ENCODE data around the gene DSCAML1.

Gene DSCAML1

DNA sequence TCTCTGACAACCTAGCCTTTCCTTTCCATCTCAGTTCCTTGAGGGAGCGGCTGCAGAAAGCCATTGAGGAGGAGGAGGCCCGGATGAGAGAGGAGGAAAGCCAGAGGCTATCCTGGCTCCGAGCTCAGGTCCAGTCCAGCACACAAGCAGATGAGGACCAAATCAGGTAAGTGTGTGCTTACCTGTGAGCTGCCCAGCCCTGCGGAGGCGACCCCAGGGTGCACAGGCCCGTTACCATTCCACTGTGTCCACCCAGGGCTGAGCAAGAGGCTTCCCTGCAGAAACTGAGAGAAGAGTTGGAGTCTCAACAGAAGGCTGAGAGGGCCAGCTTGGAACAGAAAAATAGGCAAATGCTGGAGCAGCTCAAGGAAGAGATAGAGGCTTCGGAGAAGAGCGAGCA lies 406.3 kb downstream of the DSCAML1 start:
- DNase-seq: no peak

DNA sequence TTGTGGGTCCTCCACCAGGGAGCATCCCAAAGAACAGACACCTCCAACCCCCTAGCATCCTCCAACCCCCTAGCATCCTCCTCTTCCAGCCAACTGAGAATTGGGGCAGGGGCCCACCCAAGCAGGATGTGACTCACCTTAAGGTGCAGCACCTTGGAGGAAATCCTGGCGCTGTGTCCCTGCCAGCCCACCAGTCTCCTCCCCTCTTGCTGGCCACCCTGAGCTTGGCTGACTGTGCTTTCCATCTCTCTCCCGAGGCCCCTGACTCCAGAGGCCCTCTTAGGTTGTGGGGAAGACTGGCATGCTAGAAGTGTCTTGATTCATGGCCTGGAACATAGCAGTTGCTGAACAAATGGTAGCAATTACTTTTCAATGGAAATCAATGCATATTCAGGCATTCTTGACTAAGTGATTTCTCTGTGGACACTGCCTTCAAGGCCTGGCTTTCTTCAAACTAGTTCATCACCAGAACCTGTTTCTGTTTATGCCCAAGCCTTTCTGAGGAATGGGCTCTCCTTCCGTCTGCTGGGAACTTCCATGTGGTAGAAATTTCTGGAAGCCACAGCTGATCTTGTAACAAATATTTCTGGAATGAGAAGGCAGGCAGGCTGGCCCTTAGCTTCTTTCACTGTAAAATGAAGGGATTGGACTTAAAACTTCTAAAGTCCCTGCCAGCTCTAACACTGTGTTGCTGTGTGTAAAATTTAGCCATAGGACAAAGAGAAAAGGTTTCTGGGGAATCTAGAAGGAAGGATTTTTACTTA lies 408.8 kb downstream of the DSCAML1 start:
- no peak for DNase-seq

DNA sequence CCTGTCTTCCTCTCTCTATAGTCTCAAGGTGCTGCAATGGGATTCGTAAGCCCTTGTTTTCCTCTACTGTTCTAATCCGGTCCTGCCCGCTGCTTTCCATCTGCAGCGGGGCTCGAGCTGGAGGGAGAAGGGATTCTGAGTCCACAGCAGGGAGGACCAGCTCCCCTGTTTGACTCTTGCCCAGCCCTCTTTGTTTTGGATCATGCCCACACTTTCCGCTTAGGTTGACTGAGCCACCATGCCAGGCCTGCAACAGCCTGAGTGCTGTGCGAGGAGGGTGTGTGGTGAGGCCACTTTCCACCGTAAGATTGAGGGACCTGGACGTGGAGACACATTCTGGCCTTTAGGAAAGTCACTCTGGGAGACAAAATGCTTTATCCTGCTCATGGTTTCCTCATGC lies 411.1 kb downstream of the DSCAML1 start:
- no peak for DNase-seq

DNA sequence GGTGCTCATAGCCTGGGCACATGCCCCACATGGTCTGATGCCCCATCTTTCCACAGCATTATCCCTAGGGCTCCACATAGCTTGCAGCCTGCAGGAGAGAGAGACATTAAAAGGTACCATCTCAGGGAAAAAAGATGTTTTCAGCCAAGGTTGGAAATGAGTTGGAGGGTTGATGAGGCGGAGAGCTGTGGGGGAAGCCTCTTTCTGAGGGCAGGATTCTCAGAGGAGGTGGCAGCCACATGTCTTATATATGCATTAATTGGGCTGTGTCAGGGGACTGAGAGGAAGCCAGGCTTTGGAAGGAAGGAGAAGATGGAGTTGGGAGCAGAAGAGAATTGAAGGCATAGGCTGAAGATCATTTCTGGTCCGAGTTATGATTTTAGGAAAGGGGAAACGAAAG lies 411.5 kb downstream of the DSCAML1 start:
- DNase-seq: no peak

DNA sequence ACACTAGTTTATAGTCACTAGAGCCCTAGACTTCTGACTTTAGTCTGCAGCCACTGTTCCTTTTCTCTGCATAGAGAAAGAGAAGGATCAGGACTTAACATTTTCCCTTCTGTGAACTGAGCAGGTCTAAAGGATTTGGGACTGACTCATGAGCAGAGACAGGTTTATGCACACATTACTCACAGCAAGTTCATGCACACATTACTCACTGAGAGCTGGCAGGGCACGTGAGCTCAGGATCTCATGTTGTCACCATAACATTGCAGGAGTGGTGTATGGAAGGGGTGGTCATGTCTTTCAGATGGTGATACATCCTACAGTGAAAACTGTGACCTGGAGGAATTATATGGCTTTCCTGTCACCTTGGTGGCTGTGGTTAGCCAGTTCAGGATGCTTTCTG lies 413.0 kb downstream of the DSCAML1 start:
- no peak for DNase-seq

DNA sequence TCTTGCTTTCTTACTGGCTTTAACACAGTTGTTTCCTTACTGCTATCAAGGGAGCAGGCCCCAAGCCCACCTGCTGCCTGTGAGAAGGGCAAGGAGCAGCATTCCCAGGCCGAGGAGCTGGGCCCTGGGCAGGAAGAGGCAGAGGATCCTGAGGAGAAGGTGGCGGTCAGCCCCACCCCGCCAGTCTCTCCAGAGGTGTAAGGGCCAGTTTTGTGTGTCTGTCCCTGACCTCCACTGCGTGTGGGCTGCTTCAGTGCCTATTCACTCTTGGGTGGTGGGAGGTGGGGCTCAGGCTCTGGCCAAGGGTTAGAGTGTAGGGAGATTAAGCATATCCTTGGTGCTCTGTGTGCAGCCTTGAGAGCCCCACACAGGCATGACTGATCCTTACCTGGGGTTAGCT lies 414.3 kb downstream of the DSCAML1 start:
- DNase-seq: no peak

DNA sequence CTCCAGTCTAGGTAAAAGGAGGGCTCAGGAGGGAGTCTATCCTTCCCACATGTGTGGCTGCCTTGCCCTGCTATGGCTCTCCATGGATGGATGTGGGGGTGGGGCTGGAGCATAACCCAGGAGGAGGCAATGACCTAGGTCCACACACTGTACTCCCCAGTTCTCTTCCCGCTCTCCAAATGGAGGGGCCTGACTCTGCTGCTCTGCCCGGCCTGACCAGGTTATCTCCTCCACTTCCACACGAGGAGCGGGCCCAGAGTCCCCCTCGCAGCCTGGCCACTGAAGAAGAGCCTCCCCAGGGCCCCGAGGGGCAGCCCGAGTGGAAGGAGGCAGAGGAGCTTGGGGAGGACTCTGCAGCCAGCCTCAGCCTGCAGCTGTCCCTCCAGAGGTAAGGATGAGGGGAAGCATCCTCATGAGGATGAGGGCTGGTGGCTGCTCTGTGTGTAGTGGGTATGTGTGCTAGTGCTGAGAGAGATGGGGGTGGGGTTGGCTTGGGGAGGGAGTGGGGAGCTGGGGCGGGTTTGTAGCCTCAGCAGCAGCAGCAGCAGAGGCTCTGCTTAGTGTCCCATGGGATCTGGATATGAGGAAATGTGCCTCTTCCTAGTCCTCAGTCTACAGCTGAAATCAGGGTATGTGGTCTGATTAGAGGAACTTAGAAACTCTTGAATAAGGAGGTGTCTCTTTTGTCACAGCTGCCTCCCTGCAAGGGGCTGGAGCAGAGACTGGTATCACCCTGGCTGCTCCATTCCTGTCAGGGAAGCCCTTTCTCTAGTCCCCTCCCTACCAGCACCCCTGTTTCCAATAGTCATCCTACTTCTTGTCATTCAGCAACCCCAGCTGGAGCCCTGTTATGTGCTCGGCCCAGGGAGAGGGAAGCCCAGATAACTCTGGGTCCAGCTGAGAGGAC lies 415.3 kb downstream of the DSCAML1 start:
- DNase-seq: no peak

DNA sequence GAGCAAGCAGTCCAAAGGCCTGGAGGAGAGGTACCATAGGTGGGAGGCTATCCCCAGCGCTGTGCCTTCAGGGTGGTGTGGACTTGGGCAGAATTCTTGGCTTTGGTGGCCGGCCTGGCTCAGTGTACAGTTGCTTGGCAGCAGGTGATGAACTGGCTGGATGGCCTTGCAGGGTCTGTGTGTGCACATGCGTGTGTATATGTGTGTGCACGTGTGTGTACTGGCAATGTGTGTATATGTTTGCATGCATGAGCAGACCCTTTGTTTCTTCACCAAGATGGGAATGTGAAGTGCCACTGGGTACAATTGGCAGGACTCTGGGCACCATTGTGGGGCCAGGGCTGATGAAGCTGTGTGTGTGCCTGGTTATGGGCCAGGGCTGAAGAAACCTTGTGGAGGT lies 416.3 kb downstream of the DSCAML1 start:
- no peak for DNase-seq

DNA sequence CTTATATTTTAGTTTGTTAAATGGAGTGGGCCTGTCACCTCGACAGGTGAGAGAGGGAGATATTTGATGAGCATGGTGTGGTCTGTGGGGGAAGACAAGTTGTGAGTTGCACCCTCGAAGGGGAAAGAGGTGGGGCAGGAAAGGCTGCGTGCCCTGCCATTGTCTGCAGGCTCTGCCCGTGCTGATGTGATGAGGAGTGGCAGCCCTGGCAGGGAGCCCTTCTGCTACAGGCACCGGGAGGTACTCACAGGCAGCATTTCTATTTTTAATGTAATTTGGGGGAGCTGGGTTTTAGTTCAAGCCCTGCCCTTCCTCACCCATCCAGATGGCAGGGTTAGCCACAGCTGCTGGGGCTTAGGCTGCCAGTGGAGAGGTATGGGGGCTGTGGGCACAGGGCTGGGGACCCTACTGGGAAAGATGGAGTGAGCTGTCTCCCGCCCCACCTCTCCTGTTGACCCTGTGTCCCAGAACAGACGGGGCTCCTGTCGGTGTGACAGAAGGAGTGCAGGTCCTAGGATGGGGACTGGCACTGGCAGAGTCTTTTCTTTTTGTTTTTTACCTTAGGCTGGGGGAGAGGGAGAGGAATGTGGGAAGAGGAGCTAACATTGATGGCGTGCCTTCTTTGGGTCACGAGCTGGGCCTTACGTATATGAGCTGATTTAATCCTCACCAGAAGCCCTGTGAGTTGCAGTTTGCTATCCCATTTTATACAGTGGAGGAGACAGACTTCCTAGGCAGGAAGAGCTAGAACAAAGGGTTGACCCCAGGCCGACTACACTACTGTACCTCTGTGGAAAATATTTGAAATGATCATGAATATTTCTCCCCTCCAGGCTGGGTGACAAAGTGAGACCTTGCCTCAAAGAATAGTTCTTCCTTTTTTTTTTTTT lies 417.8 kb downstream of the DSCAML1 start:
- no peak for DNase-seq
